ENCODE results near the gene LRP1. TPM values are rescaled to one million over a fixed set of nuclear protein-coding genes. Genes with fewer than 3 reads are reported as not detected.

LRP1 gene
- total and polyA plus RNA-seq, 2 of the 13 experiments (the other 11 are each of a cell fraction or from before 2014, with no cell fraction given): 14.7 to 30.8 TPM

DNA sequence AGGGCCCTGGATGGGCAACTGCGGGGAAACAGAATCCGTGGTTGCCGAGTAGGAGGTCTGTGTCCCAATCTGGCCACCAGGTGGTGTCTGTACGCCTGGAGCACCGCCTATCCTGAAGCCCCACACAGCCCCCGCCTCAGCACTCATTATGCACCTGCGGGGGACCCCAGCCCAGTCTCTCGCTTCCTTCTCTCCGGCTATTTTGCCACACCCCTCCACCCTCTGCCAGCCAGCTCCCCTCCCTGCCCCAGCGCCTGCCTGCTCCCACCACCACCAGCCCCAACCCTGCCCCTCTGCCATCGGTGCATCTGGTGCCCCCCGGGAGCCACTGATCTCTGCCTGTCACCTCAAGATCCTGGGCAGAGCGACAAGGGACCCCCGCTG, 86.1 kb downstream of the LRP1 start (continued):
- no peak for TF ChIP-seq PRDM10 (CRISPR knock-in tag; IDR thresholded peaks at IDR 0.05; ENCODE audit: low read depth)
- TF ChIP-seq FOSL1 (CRISPR knock-in tag; IDR thresholded peaks at IDR 0.05; ENCODE audit: borderline replicate concordance): no peak
- peak; percentile 63 for TF ChIP-seq PATZ1 (CRISPR knock-in tag; IDR thresholded peaks at IDR 0.05)
- TF ChIP-seq ZNF124 (CRISPR knock-in tag; IDR thresholded peaks at IDR 0.05): no peak
- no peak for TF ChIP-seq NFIB (CRISPR knock-in tag; IDR thresholded peaks at IDR 0.05; ENCODE audit: borderline replicate concordance)
- no peak for TF ChIP-seq TCF7L2 (IDR thresholded peaks at IDR 0.05; ENCODE audit: low read depth, low read length)
- TF ChIP-seq NCOA1 (CRISPR knock-in tag; IDR thresholded peaks at IDR 0.05): no peak
- TF ChIP-seq ZBTB26 (CRISPR knock-in tag; IDR thresholded peaks at IDR 0.05; ENCODE audit: borderline replicate concordance): no peak
- TF ChIP-seq, protein P1, sequence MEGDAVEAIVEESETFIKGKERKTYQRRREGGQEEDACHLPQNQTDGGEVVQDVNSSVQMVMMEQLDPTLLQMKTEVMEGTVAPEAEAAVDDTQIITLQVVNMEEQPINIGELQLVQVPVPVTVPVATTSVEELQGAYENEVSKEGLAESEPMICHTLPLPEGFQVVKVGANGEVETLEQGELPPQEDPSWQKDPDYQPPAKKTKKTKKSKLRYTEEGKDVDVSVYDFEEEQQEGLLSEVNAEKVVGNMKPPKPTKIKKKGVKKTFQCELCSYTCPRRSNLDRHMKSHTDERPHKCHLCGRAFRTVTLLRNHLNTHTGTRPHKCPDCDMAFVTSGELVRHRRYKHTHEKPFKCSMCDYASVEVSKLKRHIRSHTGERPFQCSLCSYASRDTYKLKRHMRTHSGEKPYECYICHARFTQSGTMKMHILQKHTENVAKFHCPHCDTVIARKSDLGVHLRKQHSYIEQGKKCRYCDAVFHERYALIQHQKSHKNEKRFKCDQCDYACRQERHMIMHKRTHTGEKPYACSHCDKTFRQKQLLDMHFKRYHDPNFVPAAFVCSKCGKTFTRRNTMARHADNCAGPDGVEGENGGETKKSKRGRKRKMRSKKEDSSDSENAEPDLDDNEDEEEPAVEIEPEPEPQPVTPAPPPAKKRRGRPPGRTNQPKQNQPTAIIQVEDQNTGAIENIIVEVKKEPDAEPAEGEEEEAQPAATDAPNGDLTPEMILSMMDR (CRISPR knock-in tag; IDR thresholded peaks at IDR 0.05): peak; percentile 81
- no peak for TF ChIP-seq ARNTL (CRISPR knock-in tag; IDR thresholded peaks at IDR 0.05)
- TF ChIP-seq, protein P2, sequence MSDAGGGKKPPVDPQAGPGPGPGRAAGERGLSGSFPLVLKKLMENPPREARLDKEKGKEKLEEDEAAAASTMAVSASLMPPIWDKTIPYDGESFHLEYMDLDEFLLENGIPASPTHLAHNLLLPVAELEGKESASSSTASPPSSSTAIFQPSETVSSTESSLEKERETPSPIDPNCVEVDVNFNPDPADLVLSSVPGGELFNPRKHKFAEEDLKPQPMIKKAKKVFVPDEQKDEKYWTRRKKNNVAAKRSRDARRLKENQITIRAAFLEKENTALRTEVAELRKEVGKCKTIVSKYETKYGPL (CRISPR knock-in tag; IDR thresholded peaks at IDR 0.05): no peak
- no peak for TF ChIP-seq KDM6A (CRISPR knock-in tag; IDR thresholded peaks at IDR 0.05; ENCODE audit: low read depth)
- no peak for TF ChIP-seq SMYD3 (CRISPR knock-in tag; IDR thresholded peaks at IDR 0.05)
- TF ChIP-seq KDM5B (CRISPR knock-in tag; IDR thresholded peaks at IDR 0.05; ENCODE audit: borderline replicate concordance): no peak
- TF ChIP-seq ZNF746 (CRISPR knock-in tag; IDR thresholded peaks at IDR 0.05): no peak
- TF ChIP-seq SIX4 (CRISPR knock-in tag; IDR thresholded peaks at IDR 0.05): no peak
- TF ChIP-seq YY1 (IDR thresholded peaks at IDR 0.05; ENCODE audit: insufficient read depth, insufficient replicate concordance, low read depth, low read length): peak; percentile 30
- TF ChIP-seq CERS6 (CRISPR knock-in tag; IDR thresholded peaks at IDR 0.05): no peak
- TF ChIP-seq ZNF232 (CRISPR knock-in tag; IDR thresholded peaks at IDR 0.05; ENCODE audit: borderline replicate concordance): no peak

Measured in HepG2 (cell line).